GM19372 (cell line): ENCODE data around the gene SLC36A1.

Source experiments
- ATAC-seq: cut with Tn5 transposase; IDR thresholded peaks from one replicate; pipeline ENCODE4 v1.9.1; 2021; ENCODE audit warnings: mild to moderate bottlenecking, low read depth, moderate library complexity; ENCODE audit not compliant: unreplicated experiment

SLC36A1 gene

GRCh38 chr5:151451626-151452520, 4.5 kb downstream of the SLC36A1 start:
- no peak for ATAC-seq

- ATAC-seq, result no peak
Observed at GRCh38 chr5:151454166-151454565, 6.8 kb downstream of the SLC36A1 start.

GRCh38 chr5:151454889-151455288, 7.5 kb downstream of the SLC36A1 start:
- no peak for ATAC-seq

- ATAC-seq, result no peak
Observed at GRCh38 chr5:151456321-151456940, 9.0 kb downstream of the SLC36A1 start.

- ATAC-seq, result no peak
Observed at GRCh38 chr5:151458314-151458713, 10.9 kb downstream of the SLC36A1 start.

GRCh38 chr5:151459680-151460324, 12.4 kb downstream of the SLC36A1 start:
- ATAC-seq, result no peak

- ATAC-seq, result peak; percentile 92
Observed at GRCh38 chr5:151461312-151461711, 13.9 kb downstream of the SLC36A1 start.

- no peak for ATAC-seq
Observed at GRCh38 chr5:151463137-151464029, 16.0 kb downstream of the SLC36A1 start.

GRCh38 chr5:151464101-151464500, 16.7 kb downstream of the SLC36A1 start:
- no peak for ATAC-seq

GRCh38 chr5:151465476-151465875, 18.1 kb downstream of the SLC36A1 start:
- no peak for ATAC-seq

GRCh38 chr5:151467576-151467975, 20.2 kb downstream of the SLC36A1 start:
- no peak for ATAC-seq

- no peak for ATAC-seq
Observed at GRCh38 chr5:151469386-151469785, 22.0 kb downstream of the SLC36A1 start.

- ATAC-seq, result no peak
Observed at GRCh38 chr5:151469992-151470391, 22.6 kb downstream of the SLC36A1 start.

- no peak for ATAC-seq
Observed at GRCh38 chr5:151470439-151470838, 23.0 kb downstream of the SLC36A1 start.

GRCh38 chr5:151471276-151471675, 23.9 kb downstream of the SLC36A1 start:
- no peak for ATAC-seq

GRCh38 chr5:151474799-151475198, 27.4 kb downstream of the SLC36A1 start:
- no peak for ATAC-seq

GRCh38 chr5:151475388-151475787, 28.0 kb downstream of the SLC36A1 start:
- ATAC-seq, result no peak

GRCh38 chr5:151476016-151476415, 28.6 kb downstream of the SLC36A1 start:
- no peak for ATAC-seq

GRCh38 chr5:151477101-151477500, 29.7 kb downstream of the SLC36A1 start:
- no peak for ATAC-seq
